Right ventricle myocardium superior (tissue), 1 donor: Measurements from ENCODE around the gene AICDA. TPM values are rescaled to one million over a fixed set of nuclear protein-coding genes. Genes with fewer than 3 reads are reported as not detected.
"Not testable (repeated sequence)": the region's sequence is repeated elsewhere in the genome, so short reads cannot be mapped to it uniquely, and the experiment has no call there.

Experiments used
- ATAC-seq: fragments of 200-7000 bp; cut with Tn5 transposase; one replicate; pipeline ENCODE4 v1.9.1; 2020; ENCODE audit warnings: mild to moderate bottlenecking; ENCODE audit not compliant: poor library complexity
- DNase-seq: peaks from one replicate; pipeline ENCODE4 v3.0.0-alpha.2; 2020
- intact Hi-C: fragments of 100-400 bp; cut with DNase I; formaldehyde crosslinking; loops from one replicate; pipeline ENCODE4 v1.11.2; 2022
- total RNA-seq: library from RNA; stranded (reverse); fragmentation: NEBNext Ultra II Directional; extraction: Animal tissue kit (Norgen Biotek cat#: 25700); gene quantifications from one replicate; pipeline ENCODE4 v1.2.1, GENCODE V29; 2021
- donor health status: DM: no; HTN: yes; CAD: no; lungs with severe emphysema.

The AICDA gene
- total RNA-seq, 1 donor from 2014 or later, result not detected

GRCh38 chr12:8622646-8623045, 10.0 kb upstream of the AICDA start:
- no peak for DNase-seq
- ATAC-seq, result no peak

DNA sequence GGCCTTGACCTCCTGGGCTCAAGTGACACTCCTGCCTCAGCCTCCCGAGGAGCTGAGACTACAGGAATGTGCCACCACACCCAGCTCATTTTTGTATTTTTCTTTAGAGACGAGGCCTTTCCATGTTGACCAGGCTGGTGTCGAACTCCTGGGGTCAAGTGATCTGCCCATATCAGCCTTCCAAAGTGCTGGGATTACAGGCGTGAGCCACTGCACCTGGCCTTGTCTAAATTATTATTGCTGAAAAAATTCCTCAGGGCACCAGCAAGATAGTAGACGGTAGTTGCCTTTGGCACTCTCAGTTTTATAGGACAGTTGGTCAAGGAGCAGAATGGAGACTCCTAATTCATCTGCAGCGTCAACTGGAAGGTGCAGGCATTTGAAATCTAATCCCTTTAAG, 2.5 kb upstream of the AICDA start:
- intact Hi-C loops, result no loop called here
- no peak for DNase-seq
- no peak for ATAC-seq

More at GRCh38 chr12:8622646-8623045, 10.0 kb upstream of the AICDA start:
- intact Hi-C loops, result no loop called here

DNA sequence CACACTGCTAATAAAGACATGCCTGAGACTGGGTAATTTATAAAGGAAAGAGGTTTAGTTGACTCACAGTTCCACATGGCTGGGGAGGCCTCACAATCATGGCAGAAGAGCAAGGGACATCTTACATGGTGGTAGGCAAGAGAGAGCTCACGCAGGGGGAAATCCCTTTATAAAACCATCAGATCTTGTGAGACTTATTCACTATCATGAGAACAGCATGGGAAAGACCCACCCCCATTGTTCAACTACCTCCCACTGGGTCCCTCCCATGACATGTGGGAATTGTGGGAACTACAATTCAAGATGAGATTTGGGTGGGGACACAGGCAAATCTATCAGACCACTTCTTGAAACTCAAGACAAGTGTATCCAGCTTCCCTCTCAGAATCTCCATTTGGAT, 1.2 kb upstream of the AICDA start:
- DNase-seq, ATAC-seq, intact Hi-C loops: not testable (repeated sequence)

GRCh38 chr12:8609061-8609570, 3.5 kb downstream of the AICDA start:
- intact Hi-C loops, result no loop called here
- no peak for DNase-seq
- peak; percentile 56 for ATAC-seq

- intact Hi-C loops, result no loop called here
- no peak for DNase-seq
Observed at GRCh38 chr12:8606890-8607289, 5.8 kb downstream of the AICDA start.

DNA sequence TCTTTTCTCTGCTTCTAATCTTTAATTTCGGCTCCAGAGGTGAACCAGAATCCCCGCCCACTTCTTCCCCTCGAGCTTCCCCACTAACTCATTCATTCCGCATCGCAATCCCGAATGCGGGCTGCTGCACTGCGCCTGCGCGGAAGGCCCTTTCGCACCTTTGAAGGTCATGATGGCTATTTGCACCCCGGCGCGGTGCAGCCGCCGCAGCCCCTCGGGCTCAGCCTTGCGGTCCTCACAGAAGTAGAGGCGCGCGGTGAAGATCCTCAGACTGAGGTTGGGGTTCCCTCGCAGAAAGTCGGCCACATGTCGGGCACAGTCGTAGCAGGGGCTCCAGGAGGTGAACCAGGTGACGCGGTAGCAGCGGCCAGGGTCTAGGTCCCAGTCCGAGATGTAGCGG, 7.6 kb downstream of the AICDA start:
- ATAC-seq, result no peak
- no peak for DNase-seq
- intact Hi-C loops, result no loop called here

More at GRCh38 chr12:8606890-8607289, 5.8 kb downstream of the AICDA start:
- no peak for ATAC-seq

GRCh38 chr12:8603856-8604255, 8.8 kb downstream of the AICDA start:
- ATAC-seq (no peak), DNase-seq (no peak)
- intact Hi-C loops, result no loop called here

DNA sequence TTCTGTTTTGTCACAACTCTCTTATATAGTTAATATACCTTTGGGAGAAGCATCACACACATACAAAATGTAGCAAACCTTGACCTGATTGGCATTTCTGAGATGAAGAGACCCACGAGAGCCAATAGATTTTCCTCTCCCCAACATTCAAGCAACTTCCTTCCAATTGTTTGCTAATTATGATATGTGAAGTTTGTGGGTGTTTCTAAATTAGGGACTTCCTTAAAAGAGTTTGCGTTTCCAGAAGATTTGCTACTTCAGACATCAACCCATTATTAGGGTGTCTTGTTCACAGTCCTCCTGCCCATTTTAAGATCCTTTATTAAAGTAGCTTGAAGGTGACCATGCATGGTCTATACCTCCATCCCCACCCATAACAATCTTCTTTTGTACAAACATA, 9.4 kb downstream of the AICDA start:
- ATAC-seq (no peak), DNase-seq (no peak)
- intact Hi-C loops, result no loop called here

DNA sequence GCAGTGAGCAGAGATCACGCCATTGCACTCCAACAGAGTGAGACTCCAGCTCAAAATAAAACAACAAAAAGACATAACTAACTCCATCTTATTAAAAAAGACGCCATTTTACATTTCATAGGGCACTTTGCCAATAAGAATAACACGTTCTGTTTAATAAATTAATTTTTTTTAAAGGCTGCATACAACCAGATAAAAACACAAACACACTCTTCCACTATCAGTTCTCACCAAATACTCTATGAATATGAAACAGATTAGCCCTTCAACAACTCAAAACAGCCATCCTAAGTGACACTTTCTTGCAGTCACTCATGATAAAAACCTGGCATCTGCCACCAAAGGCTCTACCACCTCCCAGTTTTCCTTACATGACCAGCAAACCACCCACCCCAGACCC, 16.1 kb downstream of the AICDA start:
- ATAC-seq (no peak), DNase-seq (no peak)
- intact Hi-C loops, result no loop called here

DNA sequence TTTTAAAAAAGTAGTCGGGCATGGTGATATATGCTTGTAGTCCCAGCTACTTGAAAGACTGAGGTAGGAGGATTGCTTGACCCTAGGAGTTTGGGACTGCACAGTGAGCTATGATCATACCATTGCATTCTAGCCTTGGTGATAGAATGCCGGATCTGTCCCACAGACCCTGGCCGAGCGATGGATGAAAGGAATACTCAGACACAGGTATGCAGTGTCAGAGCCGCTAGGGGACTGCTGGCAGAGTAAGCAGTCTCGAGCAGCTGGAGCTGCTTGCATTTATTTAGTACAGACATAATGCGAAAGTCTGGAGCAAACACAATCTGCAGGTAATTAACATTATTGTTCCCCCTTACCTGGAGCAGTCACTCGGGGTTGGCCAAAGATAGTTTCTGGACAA, 18.6 kb downstream of the AICDA start:
- intact Hi-C loops, result no loop called here
- DNase-seq, result no peak
- no peak for ATAC-seq

DNA sequence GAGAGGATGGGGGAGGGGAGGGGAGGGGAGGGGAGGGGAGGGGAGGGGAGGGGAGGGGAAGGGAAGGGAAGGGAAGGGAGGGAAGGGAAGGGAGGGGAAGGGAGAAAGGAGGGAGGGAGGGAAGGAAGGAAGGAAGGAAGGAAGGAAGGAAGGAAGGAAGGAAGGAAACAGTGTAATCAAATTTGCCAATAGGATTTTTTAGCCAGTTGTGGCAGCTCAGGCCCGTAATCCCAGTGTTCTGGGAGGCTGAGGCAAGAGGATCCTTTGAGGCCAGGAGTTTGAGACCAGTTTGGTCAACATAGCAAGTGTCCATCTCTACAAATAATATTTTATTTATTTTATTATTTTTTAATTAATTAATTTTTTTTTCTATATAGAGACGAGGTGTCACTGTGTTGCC, 19.4 kb downstream of the AICDA start:
- no peak for DNase-seq
- intact Hi-C loops, result no loop called here
- no peak for ATAC-seq

DNA sequence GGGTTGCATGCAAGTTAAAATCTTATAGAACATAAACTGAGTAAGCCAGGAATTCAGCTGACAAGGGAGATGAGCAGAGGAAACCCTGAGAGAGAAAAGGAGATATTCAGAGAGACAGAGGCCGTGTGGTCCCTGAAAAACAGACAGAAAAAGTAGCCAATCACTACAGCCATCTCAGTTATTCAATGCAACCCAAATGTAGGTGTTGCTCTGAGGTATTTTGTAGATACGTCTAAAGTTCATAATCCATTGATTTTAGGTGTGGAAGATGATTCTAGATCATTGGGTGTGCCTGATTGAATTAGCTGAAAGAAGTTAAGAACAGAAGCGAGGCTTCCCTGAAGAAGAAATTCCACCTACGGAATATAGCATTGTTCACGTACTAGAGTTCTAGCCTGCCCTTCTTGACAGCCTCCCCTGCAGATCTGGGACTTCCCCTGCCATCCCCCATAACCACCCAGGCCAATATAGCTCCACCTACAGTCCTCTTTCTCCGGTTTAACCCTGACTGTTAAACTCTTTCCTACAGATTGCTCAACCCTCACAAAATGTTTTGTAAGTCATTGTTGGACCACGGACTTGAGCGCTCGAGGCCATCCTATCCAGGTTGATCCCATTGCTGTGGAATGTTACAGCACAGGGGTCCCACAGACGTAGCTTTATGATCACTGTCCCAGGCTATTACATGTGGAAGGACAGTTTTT, 21.7 kb downstream of the AICDA start:
- intact Hi-C loops, result no loop called here
- ATAC-seq (no peak), DNase-seq (no peak)

GRCh38 chr12:8589679-8590078, 23.0 kb downstream of the AICDA start:
- intact Hi-C loops, result no loop called here
- ATAC-seq (no peak), DNase-seq (no peak)

DNA sequence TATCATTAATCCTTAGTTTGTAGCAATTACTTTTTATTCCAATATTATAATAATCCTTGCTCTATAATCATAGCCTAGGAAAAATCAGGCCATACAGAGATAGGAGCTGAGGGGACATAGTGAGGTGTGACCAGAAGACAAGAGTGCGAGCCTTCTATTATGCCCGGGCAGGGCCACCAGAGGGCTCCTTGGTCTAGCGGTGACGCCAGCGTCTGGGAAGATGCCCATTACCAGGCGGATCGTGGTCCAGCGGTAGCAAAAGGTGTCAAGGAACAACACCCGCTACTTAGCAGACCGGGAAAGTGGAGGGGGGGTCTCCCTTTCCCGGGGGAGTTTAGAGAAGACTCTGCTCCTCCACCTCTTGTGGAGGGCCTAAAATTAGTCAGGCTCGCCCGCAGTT, 28.2 kb downstream of the AICDA start:
- DNase-seq, ATAC-seq, intact Hi-C loops: not testable (repeated sequence)

- DNase-seq (no peak), ATAC-seq (no peak)
- intact Hi-C loops, result no loop called here
Observed at GRCh38 chr12:8584004-8584403, 28.7 kb downstream of the AICDA start.

DNA sequence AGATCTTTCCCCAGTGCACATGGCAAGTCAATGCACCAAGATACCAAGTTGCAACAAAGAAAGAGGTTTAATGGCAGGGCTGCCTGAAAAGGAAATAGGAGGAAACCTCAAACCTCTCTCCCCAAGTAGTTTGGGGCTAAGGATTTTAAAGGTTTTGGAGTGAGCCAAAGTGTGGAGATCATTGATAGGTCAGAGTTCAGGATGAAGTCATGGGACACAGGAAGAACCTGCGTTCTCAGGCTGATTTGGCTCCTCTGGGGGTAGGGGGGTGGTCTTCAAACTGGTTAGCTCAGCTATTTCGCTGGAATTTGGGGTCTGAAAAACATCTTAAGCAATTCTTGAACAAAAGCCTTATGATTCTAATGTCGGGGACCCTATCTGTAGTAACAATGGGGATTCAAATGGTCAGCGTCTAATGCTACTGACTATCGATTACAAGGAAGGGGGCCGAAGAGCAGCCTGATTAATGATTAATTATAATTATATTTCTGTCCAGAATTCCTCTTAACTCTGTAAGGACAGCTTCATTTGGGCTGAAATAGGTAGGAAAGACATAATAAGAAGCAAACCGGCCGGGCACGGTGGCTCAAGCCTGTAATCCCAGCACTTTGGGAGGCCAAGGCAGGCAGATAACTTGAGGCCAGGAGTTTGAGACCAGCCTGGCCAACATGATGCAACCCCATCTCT, 31.4 kb downstream of the AICDA start:
- ATAC-seq (no peak), DNase-seq (no peak)
- intact Hi-C loops, result no loop called here

- DNase-seq (no peak), ATAC-seq (no peak)
- intact Hi-C loops, result no loop called here
Observed at GRCh38 chr12:8577879-8578278, 34.8 kb downstream of the AICDA start.

- ATAC-seq (peak; percentile 52), DNase-seq (no peak)
- intact Hi-C loops, result no loop called here
Observed at GRCh38 chr12:8572507-8572906, 40.2 kb downstream of the AICDA start.

DNA sequence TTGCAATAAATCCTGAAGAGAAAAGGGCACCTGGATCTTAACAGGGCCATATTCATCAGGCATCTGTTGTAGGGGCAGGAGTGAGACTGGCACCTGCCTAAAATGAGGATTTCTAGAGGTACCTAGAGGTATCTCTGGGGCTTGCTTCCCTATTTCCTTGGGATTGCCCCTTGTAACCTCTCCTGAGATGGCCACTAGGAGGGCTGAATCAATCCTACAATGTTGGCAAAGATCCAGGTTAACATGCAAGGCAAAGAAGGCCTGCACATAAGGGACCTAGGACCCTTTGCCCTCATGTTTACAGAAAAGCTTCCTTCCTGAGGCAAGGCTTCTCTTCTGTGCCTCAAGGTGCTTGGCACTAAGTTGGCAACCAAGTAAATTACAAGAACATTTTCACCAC, 46.1 kb downstream of the AICDA start:
- intact Hi-C loops, result no loop called here
- ATAC-seq, result no peak

DNA sequence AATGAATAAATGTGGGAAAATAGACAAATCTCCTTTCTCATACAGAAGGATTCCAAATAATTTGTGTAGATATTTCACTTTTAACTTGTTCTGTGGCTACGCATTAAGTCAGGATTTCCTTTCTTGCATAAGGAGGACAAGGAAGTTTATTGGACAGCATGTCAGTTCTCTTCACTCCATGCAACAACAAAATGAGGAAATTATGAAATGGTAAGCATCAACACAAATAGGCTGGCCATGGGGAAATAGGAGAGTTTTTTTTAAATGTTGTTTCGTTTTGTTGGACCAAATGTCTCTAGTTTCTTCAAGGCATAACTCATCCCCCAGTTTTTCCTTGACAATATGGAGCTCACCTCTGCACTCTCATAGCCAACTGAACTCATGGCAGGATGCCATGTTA, 46.6 kb downstream of the AICDA start:
- DNase-seq, intact Hi-C loops: not testable (repeated sequence)
- ATAC-seq, result peak; percentile 31

More for the DNA sequence above, 46.1 kb downstream of the AICDA start:
- no peak for DNase-seq
